Measurements from ENCODE around the gene ZNF823.
"Not testable (repeated sequence)": the region's sequence is repeated elsewhere in the genome, so short reads cannot be mapped to it uniquely, and the experiment has no call there.

ZNF823 gene

DNA sequence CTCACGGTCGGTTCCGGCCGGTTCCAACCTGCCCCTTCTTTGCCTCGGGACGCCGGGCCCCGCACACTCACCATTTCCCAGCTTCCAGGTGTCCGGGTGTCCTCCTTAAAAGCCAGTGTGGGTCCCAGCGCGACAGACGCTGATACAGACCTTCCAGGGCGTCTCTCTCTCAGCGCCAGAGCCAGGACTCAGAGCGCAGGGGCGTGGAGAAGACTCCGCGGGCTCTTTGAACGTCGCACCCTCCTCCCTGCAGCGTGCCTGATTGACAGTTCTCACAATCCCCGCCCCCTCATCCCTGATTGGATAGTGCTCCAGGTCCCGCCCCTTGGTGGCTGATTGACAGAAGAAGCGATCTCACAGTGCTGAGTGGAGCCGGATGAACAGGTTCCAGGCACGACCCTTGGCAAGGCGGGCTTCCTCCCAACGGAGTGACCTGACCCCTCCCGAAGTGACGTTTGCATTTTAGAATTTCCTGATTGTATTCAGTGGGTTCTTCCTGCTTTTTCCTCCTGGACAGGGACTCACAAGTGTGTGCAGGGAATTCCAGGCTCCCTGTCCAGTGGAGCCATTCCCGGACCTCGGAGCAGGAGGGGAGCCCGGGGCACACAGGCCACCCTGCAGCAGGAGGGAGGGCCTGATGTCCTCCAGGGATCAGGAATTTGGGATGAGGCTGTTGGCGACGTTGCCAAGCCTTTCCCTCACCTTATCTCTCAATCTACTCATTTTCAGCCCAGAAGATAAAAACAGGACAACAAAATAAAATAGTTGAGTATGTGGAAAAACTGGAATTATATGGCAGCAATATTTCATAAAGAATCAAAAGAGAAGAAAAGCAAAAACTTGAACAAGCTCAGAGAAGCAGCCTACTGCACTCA lies at the start of gene ZNF823:
Gene ZNF823 (minus strand): TSS at position 201 of the 875 bp plus-strand sequence. CDS start 127 bp downstream, at position 74.
- DNase-seq (ENCODE audit: low read depth, low spot score), result peak; percentile 88

DNA sequence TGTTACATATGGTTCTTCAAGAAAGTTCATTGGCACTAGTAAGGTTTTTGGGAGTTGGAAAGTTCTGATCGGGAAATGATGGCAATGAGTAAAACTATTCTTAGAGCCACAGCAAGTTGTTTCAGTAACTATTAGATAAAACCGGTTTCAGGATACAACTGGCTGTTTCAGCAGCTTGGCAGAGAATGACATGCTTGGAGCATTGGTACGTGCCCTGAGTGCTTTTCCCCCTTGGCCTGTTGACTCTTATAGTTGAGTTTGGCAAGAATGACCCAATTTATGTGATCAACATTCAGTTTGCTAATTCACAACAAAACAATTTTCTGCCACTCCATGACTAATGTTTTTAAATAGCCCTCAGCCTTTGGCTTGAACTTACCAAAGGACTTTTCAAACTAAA lies 48.8 kb upstream of the ZNF823 start:
- no peak for DNase-seq (ENCODE audit: low read depth, low spot score)

DNA sequence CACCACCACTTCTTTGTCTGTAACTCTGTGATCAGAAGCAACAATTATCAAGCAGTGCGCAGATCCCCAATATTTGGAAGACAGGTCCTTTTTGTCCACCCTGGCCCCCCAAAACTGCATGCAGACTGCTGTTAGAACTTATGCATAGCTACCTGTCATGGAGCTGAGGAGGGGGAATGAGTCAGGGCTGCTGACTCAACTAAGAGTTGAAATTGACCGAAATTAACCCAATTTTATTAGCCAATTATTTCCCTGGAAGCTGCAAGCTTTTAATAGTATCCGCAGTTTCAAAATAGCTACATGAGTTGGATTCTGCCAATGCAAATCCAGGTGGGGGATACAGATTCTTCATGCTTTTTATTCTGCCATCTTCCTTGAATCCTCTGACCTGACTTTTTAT lies 45.6 kb upstream of the ZNF823 start:
- no peak for DNase-seq (ENCODE audit: low read depth, low spot score)

DNA sequence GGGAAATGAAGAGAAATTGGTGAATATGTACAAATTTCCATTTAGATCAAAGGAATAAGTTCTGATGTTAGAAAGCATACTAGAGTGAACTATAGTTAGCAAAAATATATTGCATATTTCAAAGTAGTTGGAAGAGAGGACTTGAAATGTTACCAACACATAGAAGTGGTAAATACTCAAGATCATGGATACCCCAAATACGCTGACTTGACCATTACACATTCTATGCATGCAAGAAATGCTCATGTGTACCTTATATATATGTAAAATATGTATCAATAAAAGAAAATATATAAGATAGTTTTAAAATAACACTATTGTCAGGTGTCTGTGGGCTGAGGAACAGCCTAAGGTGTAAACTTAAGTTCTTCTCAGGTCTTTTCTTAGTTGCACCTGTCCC lies 45.0 kb upstream of the ZNF823 start:
- no peak for DNase-seq (ENCODE audit: low read depth, low spot score)

DNA sequence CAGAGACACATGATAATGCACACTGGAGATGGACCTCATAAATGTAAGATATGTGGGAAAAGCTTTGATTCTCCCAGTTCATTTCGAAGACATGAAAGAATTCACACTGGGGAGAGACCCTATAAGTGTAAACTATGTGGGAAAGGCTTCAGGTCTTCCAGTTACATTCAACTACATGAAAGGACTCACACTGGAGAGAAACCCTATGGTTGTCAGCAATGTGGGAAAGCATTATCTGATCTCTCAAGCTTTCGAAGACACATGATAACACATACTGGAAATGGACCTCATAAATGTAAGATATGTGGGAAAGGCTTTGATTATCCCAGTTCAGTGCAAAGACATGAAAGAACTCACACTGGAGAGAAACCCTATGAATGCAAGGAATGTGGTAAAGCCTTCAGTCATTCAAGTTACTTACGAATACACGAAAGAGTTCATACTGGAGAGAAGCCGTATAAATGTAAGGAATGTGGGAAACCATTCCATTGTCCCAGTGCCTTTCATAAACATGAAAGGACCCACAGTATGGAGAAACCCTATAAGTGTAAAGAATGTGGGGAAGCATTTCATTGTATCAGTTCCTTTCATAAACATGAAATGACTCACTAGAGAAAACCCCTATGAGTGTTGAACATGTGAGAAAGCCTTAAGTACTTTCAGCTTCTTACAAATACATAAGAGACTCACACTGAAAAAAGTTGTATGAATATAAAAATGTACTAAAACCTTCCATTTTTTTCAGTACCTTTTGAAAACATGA lies 42.7 kb upstream of the ZNF823 start:
- no peak for DNase-seq (ENCODE audit: low read depth, low spot score)

DNA sequence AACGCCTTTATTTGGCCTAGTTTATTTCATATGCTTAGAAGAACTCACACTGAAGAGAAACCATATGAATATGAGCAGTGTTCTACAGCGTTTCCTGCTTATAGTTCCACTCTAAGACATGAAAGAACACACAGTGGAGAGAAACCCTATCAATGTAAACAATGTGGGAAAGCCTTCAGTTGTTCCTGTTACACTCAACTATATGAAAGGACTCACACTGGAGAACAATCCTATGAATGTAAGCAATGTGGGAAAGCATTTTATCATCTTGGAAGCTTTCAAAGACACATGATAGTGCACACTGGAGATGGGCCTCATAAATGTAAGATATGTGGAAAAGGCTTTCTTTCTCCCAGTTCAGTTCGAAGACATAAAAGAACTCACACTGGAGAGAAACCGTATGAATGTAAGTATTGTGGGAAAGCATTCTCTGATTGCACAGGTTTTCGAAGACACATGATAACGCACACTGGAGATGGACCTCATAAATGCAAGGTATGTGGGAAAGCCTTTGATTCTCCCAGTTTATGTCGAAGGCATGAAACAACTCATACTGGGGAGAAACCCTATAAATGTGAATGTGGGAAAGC lies 41.8 kb upstream of the ZNF823 start:
- DNase-seq (ENCODE audit: low read depth, low spot score), result no peak

DNA sequence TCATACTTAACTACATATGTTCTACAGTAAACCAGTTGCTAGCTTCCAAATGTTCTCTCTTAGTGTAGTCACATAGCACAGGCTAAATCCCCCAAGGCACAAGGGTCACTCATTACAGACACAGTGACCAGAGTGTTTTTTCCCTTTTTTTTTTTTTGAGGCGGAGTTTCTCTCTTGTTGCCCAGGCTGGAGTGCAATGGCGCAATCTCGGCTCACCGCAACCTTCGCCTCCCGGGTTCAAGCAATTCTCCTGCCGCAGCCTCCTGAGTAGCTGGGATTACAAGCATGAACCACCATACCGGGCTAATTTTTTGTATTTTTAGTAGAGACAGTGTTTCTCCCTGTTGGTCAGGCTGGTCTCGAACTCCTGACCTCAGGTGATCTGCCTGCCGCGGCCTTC lies 37.9 kb upstream of the ZNF823 start:
- not testable (repeated sequence) for DNase-seq (ENCODE audit: low read depth, low spot score)

DNA sequence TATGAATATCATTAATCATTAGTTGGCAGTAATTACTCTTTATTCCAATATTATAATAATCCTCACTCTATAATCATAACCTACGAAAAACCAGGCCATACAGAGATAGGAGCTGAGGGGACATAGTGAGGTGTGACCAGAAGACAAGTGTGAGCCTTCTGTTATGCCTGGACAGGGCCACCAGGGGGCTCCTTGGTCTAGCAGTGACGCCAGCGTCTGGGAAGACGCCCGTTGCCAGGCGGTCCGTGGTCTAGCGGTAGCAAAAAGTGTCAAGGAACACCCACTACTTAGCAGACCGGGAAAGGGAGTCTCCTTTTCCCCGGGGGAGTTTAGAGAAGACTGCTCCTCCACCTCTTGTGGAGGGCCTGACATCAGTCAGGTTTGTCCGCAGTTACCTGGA lies 32.8 kb upstream of the ZNF823 start:
- not testable (repeated sequence) for DNase-seq (ENCODE audit: low read depth, low spot score)

DNA sequence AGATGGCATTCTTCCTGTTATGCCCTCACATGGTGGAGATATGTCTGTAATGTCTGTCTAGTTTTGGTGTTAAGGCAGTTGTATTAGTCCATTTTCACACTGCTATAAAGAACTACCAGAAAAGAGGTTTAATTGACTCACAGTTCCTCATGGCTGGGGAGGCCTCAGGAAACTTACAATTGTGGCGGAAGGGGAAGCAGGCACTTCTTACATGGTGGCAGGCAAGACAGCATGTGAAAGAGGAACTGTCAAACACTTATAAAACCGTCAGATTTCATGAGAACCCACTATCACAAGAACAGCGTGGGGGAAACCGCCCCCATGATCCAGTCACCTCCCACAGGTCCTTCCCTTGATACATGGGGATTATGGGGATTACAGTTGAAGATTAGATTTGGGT lies 31.2 kb upstream of the ZNF823 start:
- DNase-seq (ENCODE audit: low read depth, low spot score), result no peak

DNA sequence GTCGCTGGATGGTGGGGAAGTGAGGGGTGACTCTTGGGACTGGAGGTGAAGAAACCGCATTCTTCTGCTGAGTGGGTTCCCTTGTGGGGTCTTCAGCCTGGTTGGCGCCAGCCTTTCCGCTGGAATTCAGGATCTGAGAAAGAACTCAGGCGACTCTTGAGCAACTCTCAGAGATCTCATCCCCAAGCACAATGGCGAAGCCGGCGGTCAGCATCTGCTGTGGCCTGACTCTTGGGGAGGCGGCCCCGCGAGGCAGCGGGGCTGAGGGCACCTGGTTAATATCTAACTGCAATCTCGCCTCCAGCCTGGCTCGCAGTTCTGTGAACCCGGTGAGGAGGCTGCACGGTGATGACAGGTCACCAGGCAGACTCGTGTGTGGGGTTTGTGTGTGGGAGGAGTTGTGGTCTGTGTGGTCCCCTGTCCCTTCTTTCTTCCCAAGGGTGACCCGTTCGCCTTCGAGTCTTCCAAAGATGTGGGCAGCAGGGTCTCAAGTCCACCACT lies 28.9 kb upstream of the ZNF823 start:
- no peak for DNase-seq (ENCODE audit: low read depth, low spot score)

DNA sequence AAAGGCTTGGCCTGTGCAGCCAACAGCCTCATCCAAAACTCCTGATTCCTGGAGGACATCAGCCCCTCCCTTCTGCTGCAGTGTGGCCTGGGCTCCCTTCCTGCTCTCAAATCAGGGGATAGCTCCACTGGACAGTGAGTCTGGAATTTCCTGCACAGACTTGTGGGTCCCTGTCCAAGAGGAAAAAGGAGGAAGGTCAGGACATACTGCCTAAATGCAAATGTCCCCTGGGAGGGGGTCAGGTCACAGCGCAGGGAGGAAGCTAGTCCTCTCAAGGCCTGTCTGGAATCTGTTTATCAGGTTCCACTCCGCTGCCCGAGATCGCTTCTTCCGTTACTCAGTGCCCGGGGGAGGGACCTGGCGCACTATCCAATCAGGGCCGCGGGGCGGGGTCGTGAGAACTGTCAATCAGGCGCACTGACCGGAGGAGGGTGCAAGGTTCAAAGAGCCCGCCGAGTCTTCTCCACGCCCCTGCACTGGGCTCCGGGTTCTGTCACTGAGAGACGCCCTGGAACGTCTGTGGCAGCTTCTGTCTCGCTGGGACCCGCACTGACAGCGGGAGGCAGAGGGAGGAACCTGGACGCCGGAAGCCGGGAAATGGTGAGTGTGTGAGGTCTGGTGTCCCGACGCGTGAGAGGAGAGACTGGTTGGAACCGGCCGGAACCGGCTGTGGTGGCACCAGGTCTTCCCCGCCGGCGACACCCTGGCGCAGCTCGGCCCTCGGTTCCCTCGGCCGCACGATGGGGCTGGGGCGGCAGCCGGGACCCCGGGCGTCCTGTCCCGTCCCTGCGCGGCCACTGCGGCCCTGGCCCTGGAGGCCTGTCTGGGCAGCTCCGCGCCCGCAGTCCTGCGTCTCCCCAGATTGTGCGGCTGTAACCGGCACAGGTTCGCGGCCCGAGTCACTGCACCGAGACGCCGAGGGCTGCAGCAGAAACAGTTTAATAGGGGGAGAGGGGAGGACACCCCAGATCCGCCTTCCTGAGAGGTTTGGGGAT lies 28.1 kb upstream of the ZNF823 start, which contains the start of gene ZNF441:
Gene ZNF441 (plus strand): TSS at position 404 of the 995 bp plus-strand sequence. CDS start 194 bp downstream, at position 598.
- peak; percentile 73 for DNase-seq (ENCODE audit: low read depth, low spot score)

DNA sequence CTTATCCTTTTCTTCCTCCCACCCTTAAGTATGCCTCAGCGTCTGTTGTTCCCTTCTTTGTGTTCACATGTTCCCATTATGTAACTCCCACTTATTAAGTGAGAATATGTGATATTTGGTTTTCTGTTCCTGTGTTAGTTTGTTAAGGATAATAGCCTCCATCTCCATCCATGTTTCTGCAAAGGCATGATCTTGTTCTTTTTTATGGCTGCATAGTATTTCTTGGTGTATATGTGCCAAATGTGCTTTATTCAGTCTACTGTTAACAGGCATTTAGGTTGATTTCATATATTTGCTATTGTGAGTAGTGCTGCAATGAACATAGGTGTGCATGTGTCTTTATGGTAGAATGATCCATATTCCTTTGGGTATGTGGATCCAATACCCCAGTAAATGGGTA lies 24.9 kb upstream of the ZNF823 start:
- DNase-seq (ENCODE audit: low read depth, low spot score), result no peak

DNA sequence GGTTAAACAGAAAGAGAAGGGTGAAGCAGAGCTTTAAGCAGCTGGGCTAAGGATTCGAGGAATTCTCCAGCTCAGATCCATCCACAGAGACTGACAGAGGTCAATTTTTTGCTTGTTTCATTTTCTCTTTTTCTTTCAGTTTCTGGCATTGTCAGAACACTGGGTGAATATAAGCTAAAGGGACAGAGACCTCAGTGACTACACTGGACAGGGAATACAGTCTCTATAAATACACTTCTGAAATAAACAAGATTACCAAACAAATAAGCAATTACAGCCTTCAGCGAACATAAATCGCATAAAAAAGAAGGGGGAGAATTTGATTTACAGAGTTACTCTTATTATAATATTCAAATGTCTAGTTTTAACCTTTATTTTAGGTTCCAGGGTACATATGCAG lies 24.4 kb upstream of the ZNF823 start:
- no peak for DNase-seq (ENCODE audit: low read depth, low spot score)

DNA sequence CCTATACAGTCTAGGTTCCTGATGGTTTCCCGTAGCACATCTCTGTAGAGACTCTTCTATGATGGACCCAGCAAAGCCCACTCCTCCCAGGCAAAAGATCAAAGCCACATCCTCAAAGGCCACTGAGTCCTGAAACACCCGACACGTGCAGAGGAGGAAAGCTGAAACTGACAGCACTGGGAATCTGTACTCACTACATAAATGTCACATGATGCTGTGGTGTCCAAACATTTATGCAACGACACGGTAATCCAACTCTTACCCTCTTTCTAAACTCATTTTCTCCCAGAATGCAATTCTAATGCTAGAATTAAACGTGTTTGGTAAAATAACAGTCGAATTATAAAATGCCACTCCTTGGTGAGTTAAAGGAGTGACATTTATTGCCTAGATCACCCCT lies 21.1 kb upstream of the ZNF823 start:
- DNase-seq (ENCODE audit: low read depth, low spot score), result no peak

DNA sequence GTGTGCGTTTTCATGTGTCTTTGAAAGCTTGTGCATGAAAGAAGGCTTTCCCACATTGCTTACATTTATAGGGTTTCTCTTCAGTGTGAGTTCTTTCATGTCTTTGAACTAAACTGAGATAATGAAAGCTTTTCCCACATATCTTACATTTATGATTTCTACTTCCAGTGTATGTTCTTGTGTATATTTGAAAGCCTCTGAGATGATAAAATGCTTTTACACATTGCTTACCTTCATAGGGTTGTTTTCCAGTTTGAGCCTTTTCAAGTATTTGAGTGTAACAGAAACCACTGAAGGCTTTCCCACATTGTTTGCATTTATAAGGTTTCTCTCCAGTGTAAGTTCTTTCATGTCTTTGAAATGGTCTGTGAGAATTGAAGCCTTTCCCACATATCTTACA lies 18.2 kb upstream of the ZNF823 start:
- DNase-seq (ENCODE audit: low read depth, low spot score), result no peak

DNA sequence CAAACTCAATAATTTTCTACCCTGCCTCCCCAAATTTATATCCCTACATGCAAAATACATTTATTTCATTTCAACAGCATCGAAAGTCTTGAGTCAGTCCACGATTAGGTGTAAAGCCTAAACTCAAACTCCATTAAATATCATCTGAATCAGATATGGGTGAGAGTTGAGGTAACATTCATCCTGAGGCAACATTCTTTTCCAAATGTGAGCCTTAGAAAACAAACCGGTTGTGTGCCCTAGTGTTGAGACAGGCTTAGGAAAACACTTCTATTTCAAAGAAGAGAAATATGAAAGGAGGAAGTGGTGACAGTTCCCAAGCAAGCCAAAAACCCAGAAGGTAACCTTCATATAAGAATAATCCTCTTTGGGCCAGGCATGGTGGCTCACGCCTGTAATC lies 15.9 kb upstream of the ZNF823 start:
- no peak for DNase-seq (ENCODE audit: low read depth, low spot score)

DNA sequence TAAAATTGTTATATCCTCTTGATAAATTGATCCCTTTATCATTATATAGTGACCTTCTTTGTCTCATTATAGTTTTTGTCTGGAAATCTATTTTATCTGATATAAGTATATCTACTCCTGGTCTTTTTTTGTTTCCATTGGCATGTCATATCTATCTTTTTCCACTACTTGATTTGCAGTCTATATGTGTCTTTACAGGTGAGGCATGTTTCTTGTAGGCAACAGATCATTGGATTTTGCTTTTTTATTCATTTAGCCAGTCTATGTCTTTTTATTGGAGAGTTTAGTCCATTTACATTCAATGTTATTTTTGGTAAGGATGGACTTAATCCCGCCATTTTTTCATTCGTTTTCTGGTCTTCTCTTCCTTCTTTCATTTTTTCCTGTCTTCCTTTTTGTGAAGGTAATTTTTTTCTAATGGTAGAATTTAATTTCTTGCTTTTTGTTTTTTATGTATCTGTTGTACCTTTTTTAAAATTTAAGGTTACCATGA lies 13.5 kb upstream of the ZNF823 start:
- no peak for DNase-seq (ENCODE audit: low read depth, low spot score)

DNA sequence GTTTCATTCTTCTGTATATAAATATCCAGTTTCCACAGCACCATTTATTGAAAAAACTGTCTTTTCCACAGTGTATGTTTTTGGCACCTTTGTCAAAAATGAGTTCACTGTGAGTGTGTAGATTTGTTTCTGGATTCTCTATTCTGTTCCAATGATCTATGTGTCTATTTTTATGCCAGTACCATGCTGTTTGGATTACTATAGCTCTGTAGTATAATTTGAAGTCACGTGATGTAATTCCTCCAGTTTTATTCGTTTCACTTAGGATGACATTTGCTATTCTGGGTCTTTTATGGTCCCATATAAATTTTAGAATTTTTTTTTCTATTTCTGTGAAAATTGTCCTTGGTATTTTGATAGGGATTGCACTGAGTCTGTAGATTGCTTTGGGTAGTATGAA lies 11.0 kb upstream of the ZNF823 start:
- no peak for DNase-seq (ENCODE audit: low read depth, low spot score)

DNA sequence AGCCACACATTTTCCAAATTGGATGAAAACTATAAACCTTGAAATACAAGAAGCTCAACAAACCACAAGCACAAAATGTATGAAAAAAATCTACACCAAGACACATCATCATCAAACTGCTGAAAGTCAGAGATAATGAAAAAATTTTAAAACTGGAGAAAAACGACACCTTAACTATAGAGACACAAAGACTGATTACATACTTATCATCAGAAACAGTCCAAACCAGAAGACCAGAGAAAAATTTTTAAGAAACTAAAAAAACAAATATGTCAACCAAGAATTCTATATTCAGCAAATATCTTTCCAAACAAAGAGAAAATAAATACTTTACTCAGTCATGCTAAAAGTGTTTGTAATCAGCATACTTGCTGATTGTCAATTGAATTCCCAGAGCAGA lies 8.5 kb upstream of the ZNF823 start:
- DNase-seq (ENCODE audit: low read depth, low spot score), result no peak

DNA sequence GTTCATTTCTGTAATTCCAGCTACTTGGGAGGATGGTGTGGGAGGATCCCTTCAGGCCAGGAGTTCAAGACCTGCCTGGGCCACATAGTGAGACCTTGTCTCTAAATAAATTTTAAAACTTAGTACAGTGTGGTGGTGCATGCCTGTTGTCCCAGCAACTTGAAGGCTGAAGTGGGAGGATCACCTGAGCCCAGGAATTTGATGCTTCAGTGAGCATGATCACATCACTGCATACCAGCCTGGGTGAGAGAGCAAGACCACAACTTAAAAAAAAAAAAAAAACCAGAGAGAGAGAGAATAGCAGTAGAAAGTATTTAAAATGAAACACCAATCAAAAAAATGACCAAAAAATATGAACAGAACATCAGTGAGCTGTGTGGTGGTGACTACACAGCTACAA lies 7.1 kb upstream of the ZNF823 start:
- no peak for DNase-seq (ENCODE audit: low read depth, low spot score)
